GM18517 (cell line): ENCODE data around the gene CENPU.

Source experiments
- ATAC-seq: cut with Tn5 transposase; IDR thresholded peaks from one replicate; pipeline ENCODE4 v1.9.1; 2021; ENCODE audit warnings: mild to moderate bottlenecking, moderate library complexity; ENCODE audit not compliant: unreplicated experiment

Gene CENPU

DNA sequence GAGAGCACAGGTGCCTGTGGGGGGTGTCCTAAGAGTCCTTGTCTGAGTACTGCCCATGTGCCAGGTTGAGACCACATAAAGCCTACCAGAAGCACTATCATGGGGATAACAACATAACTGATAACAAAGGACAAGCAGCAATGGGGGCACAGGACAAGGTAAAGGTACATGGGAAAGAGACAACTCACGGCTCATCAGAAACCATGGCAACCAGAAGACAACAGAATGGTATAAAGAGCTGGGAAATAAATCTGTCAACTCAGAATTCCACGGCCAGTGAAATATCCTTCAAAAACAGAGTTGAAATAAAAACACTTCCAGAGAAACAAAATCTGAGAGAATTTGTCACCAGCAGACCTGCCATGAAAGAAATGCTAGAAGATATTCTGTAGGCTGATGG is 20.0 kb downstream of the CENPU start:
- no peak for ATAC-seq

- no peak for ATAC-seq
Measured at GRCh38 chr4:184712322-184712721, 21.6 kb downstream of the CENPU start.

DNA sequence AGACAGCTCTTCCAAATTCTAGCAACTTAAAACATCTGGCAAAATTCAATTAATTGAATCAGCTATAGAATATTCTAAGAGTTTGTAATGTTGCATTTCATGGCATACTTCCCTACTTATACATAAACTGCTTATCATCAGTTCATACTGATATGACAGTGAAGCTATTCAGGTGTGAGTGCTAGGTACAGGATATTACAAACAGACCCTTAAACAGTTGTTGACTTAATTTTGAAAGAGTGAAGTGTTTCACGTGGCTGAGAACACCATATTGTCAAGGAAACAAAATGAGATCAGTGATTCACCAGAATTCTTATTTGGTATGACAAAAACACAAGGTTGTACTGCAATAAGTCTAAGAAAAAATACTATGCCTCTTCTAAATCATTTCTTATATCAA is 27.4 kb downstream of the CENPU start:
- ATAC-seq = no peak

- no peak for ATAC-seq
Measured at GRCh38 chr4:184705692-184706091, 28.2 kb downstream of the CENPU start.

DNA sequence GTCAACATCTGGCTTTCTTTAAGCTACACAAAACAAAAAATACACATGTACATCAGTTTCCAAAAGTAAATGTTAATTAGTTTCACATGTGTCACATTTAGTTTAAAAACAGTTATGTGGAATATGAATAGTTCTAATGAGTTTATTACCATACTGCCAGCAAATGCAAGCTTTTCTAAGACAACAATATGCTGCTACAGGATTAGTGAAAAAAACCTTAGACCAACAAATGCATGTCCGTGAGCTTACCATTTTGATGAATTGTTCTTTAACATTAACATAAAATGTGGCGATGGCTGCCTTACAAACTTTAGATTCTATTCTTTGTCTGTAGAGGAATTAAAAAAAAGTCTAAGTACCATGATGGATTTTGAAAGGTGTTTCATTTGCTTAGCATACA is 31.8 kb downstream of the CENPU start:
- no peak for ATAC-seq

DNA sequence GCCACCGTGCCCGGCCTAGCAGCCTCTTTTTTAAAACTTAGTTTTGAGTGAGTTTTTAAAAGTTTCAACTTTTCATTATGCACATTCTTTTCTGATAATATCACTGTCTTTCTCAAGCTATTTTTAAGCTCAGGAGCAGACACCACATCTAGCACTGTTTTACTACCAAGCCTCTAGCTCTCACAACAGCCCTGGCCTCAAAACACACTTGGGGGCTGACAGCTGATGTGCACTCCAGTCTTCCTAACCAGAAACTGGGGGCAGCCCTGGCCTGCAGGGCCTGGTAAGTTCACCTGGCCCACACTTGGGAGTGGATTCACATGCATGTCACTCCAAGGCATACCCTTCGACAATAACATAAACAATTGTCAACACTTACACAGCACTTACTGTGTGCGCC is 34.0 kb downstream of the CENPU start:
- ATAC-seq = no peak

DNA sequence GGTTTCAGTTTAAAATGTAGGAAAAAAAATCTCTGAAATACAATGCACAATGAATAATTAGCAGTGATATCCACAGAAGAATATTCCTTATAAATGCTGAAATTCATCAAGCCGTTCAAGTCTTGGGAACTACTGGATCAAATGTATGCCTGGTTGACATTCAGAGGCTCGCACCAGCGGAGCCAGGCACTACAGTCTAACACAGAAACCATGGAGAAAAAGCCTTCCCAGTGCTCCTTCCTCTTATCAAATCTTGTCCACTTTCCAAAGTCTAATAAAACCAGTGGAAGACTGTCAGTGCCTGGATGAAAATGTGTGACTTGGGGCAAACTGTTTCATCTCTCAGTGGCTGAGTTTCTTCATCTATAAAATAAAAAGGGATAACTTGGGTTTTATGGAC is 35.9 kb downstream of the CENPU start:
- ATAC-seq = no peak

- no peak for ATAC-seq
Measured at GRCh38 chr4:184695178-184695896, 38.6 kb downstream of the CENPU start.

GRCh38 chr4:184694412-184694956 is 39.4 kb downstream of the CENPU start:
- ATAC-seq = no peak

DNA sequence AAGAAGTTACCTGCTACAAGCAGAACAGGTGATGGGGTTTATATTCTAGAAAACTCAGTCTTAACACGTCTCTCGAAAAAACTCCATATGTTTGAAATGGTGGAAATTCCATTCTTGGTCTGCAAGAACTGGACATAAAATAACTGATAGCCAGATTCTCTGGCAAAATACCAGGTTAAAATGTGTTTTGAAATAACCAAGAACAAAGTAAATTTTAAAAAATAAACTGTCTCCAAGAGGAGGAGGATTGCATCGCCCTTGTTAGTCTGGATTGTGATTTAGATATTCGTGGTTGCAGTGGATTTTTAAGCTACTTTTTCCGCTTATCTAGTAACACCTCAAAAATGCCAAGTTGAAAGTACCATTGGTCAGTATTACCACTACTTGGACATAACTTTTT is 40.8 kb downstream of the CENPU start:
- no peak for ATAC-seq

GRCh38 chr4:184689681-184690080 is 44.2 kb downstream of the CENPU start:
- ATAC-seq = no peak

- ATAC-seq = no peak
Measured at GRCh38 chr4:184688447-184688846, 45.4 kb downstream of the CENPU start.

DNA sequence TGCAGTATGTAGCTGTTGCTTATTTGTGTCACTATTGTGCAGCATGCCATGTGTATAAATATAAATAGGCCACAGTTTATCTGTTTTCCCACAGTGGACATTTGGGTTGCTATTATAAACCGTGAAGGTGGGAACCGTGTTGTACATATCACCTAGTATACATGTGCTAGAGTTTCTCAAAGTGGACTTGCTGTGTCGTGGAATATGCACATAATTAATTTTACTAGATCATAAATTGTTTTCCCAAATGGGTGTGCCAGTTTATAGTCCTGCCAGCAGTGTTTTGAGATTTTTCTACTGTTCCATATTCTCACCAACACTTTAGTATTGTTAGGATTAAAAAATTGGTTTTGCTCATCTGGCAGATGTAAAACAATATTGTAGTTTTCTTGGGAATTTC is 45.9 kb downstream of the CENPU start:
- no peak for ATAC-seq

- ATAC-seq = no peak
Measured at GRCh38 chr4:184684491-184685189, 49.3 kb downstream of the CENPU start.

DNA sequence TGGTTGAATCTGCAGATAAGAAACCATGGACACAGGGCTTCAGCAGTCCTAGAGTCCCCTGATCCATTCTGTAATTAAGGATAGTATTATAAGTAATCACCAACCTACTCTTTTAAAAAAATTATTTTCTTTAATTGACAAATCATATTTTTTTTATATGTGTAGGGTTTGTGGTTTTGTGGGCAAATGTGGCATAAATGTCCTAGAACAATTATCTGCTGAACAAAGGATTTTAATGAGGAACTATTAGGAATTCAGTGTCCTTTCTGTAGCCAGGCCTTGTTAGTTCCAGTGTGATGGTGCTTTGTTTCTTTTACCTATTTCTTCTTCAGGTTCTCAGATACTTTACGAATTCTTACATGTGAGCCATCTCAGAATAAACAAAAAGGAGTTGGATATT is 52.0 kb downstream of the CENPU start:
- no peak for ATAC-seq

DNA sequence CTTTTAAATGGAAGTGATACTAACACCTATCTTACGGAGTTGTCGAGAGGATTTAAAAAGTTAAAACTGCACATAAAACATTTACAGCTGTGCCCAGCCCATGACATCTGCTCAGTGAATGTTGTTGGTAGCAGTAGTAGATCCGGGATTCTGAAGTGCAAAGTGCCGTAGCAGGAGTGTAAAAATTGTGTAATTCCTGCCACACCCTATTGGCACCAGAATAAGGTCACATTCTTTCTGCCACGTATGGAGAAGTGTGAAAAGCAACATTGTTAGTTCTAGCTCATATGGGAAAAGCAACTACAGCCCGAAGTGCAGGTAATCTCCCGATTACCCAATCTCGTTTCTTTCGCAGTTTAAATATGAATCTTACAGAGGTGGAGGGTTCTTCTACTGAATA is 53.2 kb downstream of the CENPU start:
- ATAC-seq = no peak

DNA sequence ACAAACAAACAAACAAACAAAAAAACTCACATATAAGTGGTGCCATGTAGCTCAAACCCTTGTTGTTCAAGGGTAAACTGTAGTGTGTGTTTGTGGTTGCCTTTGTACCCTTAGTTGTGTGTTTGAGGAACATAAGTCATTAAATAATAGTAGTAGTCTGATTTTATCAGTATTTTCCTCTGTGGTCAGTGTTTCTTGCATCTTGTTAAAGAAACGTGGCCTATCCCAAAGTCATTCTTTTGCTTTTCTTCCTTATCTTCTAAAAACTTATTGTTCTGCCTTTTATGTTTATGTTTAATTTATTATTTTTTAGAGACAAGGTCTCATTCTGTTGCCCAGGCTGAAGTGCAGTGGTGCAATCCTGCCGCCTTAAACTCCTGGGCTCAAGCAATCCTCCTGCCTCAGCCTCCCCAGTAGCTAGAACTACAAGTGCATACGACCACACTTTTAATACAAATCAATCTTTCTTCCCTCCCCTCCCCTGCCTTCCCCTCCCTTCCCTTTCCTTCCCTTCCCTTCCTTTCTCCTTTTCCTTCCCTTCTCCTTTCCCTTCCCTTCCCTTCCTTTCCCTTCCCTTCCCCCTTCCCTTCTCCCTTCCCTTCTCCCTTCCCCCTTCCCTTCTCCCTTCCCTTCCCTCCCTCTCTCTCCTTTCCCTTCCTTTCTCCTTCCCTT is 57.9 kb downstream of the CENPU start:
- ATAC-seq = no peak

DNA sequence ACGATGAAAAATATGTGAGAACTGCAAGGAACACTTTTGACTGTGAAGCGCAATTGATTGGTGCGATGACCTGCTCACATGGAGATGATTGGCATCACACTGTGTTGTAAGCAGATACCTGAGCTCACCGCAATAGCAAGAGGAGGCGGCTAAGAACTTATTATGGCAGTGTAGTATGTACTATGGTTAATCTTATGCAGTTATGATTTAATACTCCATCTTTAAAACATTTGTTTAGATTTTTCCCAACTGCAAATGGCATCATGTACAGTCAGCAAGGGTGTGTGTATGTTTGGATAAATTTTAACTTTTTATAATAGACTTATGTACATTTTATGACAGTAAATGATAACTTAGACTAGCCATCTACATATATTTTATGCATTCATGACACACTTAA is 58.9 kb downstream of the CENPU start:
- no peak for ATAC-seq

GRCh38 chr4:184674011-184674410 is 59.9 kb downstream of the CENPU start:
- ATAC-seq = no peak

GRCh38 chr4:184672741-184673140 is 61.2 kb downstream of the CENPU start:
- no peak for ATAC-seq

- no peak for ATAC-seq
Measured at GRCh38 chr4:184671101-184671500, 62.8 kb downstream of the CENPU start.

GRCh38 chr4:184669251-184669650 is 64.6 kb downstream of the CENPU start:
- no peak for ATAC-seq
